ENCODE results near the gene CTR9. TPM values are rescaled to one million over a fixed set of nuclear protein-coding genes. Genes with fewer than 3 reads are reported as not detected.
A peak's percentile ranks its signal among the peaks of the same experiment; 100 is the strongest.

Gene CTR9
- total and polyA plus RNA-seq, 2 of the 13 experiments (the other 11 are each of a cell fraction or from before 2014, with no cell fraction given) = 6.6 to 22.1 TPM

DNA sequence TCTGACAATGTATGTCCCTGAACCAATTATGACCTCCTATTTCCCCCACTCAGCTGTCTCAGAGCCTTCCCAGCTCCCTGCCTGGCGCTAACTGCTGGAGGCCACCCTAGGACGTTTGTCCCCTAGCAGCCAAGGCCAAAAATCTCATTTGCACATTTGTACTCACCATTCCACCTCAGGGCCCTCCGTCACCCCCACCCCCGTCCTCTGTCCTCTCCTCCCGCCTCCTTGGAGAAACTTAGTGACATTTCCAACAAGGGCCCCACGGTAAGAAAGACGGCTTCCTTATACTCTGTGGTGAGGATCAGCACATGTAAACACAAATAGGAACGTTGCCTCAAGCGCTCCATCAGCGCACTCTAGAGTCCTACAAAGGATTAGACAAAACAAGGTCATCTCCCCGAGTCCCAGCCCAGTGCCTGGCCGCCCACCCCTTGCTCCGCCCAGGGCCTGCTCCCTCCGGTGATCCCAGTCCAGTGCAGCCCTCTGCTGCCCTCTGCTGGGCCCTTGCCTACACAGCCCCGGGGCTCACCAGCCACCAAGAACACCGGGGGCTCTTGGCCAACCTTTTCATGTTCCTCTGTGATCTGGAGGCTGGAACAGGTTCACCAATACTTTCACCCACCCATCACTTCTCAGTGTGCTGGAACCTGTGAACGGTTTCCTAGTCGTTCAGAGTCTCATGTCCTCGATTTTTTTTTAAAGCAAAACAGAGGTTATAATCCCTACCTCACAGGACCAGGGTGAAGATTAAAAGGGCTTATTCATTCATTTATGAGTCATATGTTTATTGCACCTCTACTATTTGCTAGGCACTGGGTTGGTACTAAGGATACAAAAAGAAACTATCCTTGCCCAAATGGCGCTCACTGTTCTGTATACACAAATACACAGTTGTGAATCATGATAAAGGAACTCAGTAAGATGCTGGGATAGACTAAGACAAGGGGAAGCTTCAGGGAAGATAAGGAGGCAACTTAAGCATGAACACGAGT lies 15.3 kb upstream of the CTR9 start (continued):
- TF ChIP-seq, protein P1, sequence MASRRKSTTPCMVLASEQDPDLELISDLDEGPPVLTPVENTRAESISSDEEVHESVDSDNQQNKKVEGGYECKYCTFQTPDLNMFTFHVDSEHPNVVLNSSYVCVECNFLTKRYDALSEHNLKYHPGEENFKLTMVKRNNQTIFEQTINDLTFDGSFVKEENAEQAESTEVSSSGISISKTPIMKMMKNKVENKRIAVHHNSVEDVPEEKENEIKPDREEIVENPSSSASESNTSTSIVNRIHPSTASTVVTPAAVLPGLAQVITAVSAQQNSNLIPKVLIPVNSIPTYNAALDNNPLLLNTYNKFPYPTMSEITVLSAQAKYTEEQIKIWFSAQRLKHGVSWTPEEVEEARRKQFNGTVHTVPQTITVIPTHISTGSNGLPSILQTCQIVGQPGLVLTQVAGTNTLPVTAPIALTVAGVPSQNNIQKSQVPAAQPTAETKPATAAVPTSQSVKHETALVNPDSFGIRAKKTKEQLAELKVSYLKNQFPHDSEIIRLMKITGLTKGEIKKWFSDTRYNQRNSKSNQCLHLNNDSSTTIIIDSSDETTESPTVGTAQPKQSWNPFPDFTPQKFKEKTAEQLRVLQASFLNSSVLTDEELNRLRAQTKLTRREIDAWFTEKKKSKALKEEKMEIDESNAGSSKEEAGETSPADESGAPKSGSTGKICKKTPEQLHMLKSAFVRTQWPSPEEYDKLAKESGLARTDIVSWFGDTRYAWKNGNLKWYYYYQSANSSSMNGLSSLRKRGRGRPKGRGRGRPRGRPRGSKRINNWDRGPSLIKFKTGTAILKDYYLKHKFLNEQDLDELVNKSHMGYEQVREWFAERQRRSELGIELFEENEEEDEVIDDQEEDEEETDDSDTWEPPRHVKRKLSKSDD (CRISPR knock-in tag; IDR thresholded peaks at IDR 0.05; ENCODE audit: low read depth) = no peak
- TF ChIP-seq HOXA5 (CRISPR knock-in tag; IDR thresholded peaks at IDR 0.05) (0 out of 2 replicates have a peak, but pooled peaks have one; percentile 43), SRSF4 (IDR thresholded peaks at IDR 0.05; ENCODE audit: low read depth, low read length, poor library complexity, severe bottlenecking) (no peak), ZNF263 (CRISPR knock-in tag; IDR thresholded peaks at IDR 0.05) (0 out of 2 replicates have a peak, but pooled peaks have one; percentile 22), ZNF672 (CRISPR knock-in tag; IDR thresholded peaks at IDR 0.05) (no peak), SRSF1 (optimal IDR thresholded peaks at IDR 0.05; ENCODE audit: low read depth, low read length) (no peak), RXRA (CRISPR knock-in tag; IDR thresholded peaks at IDR 0.05) (peak; percentile 31; the same call in 1 of the 2 replicates), SP140L (CRISPR knock-in tag; IDR thresholded peaks at IDR 0.05; ENCODE audit: borderline replicate concordance) (0 out of 2 replicates have a peak, but pooled peaks have one; percentile 45), ZNF274 (CRISPR knock-in tag; IDR thresholded peaks at IDR 0.05) (no peak), KMT2A (CRISPR knock-in tag; IDR thresholded peaks at IDR 0.05) (0 out of 2 replicates have a peak, but pooled peaks have one; percentile 21), ZNF335 (CRISPR knock-in tag; IDR thresholded peaks at IDR 0.05) (no peak), BORCS8-MEF2B (CRISPR knock-in tag; IDR thresholded peaks at IDR 0.05) (peak; percentile 62)
- TF ChIP-seq, protein P2, sequence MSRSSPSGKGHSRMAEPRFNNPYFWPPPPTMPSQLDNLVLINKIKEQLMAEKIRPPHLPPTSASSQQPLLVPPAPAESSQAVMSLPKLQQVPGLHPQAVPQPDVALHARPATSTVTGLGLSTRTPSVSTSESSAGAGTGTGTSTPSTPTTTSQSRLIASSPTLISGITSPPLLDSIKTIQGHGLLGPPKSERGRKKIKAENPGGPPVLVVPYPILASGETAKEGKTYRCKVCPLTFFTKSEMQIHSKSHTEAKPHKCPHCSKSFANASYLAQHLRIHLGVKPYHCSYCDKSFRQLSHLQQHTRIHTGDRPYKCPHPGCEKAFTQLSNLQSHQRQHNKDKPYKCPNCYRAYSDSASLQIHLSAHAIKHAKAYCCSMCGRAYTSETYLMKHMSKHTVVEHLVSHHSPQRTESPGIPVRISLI (CRISPR knock-in tag; IDR thresholded peaks at IDR 0.05; ENCODE audit: borderline replicate concordance) = no peak
- TF ChIP-seq, protein P3, sequence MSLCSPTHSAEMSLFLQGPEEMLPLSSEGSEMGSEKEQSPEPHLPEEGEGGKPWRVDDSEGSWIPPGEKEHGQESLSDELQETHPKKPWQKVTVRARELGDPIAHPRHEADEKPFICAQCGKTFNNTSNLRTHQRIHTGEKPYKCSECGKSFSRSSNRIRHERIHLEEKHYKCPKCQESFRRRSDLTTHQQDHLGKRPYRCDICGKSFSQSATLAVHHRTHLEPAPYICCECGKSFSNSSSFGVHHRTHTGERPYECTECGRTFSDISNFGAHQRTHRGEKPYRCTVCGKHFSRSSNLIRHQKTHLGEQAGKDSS (CRISPR knock-in tag; IDR thresholded peaks at IDR 0.05; ENCODE audit: borderline replicate concordance, low read depth) = peak; percentile 32; the same call in 1 of the 2 replicates
- TF ChIP-seq, protein P4, sequence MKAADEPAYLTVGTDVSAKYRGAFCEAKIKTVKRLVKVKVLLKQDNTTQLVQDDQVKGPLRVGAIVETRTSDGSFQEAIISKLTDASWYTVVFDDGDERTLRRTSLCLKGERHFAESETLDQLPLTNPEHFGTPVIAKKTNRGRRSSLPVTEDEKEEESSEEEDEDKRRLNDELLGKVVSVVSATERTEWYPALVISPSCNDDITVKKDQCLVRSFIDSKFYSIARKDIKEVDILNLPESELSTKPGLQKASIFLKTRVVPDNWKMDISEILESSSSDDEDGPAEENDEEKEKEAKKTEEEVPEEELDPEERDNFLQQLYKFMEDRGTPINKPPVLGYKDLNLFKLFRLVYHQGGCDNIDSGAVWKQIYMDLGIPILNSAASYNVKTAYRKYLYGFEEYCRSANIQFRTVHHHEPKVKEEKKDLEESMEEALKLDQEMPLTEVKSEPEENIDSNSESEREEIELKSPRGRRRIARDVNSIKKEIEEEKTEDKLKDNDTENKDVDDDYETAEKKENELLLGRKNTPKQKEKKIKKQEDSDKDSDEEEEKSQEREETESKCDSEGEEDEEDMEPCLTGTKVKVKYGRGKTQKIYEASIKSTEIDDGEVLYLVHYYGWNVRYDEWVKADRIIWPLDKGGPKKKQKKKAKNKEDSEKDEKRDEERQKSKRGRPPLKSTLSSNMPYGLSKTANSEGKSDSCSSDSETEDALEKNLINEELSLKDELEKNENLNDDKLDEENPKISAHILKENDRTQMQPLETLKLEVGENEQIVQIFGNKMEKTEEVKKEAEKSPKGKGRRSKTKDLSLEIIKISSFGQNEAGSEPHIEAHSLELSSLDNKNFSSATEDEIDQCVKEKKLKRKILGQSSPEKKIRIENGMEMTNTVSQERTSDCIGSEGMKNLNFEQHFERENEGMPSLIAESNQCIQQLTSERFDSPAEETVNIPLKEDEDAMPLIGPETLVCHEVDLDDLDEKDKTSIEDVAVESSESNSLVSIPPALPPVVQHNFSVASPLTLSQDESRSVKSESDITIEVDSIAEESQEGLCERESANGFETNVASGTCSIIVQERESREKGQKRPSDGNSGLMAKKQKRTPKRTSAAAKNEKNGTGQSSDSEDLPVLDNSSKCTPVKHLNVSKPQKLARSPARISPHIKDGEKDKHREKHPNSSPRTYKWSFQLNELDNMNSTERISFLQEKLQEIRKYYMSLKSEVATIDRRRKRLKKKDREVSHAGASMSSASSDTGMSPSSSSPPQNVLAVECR (CRISPR knock-in tag; IDR thresholded peaks at IDR 0.05; ENCODE audit: borderline replicate concordance) = no peak
- TF ChIP-seq, protein P5, sequence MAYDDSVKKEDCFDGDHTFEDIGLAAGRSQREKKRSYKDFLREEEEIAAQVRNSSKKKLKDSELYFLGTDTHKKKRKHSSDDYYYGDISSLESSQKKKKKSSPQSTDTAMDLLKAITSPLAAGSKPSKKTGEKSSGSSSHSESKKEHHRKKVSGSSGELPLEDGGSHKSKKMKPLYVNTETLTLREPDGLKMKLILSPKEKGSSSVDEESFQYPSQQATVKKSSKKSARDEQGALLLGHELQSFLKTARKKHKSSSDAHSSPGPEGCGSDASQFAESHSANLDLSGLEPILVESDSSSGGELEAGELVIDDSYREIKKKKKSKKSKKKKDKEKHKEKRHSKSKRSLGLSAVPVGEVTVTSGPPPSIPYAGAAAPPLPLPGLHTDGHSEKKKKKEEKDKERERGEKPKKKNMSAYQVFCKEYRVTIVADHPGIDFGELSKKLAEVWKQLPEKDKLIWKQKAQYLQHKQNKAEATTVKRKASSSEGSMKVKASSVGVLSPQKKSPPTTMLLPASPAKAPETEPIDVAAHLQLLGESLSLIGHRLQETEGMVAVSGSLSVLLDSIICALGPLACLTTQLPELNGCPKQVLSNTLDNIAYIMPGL (CRISPR knock-in tag; IDR thresholded peaks at IDR 0.05; ENCODE audit: borderline replicate concordance in 1 of 2, low read depth in 1 of 2) = peak; percentile 68 to 73; a peak in 2 of 4 replicates

Measured in HepG2 (cell line).